ENCODE data around the gene FRMD4A.

The FRMD4A gene

DNA sequence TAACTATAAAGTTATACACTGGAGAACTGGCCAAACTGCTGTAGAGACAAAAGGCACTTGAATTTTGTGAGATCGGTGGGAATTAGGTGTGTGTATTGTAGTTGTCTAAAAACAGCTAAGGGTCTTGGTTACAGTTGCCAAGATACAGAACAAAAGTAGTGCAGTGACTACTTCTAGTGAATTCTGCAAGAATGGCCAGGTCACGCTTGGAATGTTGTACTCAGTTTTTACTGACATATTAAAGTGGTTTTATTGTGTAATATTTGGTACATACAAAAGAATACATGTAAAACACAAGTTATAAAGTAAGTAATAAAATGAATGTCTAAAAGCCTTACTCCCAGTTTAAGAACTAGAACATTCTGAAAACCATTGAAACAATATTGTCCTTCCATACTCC is 701.6 kb downstream of the FRMD4A start:
- DNase-seq: no peak

DNA sequence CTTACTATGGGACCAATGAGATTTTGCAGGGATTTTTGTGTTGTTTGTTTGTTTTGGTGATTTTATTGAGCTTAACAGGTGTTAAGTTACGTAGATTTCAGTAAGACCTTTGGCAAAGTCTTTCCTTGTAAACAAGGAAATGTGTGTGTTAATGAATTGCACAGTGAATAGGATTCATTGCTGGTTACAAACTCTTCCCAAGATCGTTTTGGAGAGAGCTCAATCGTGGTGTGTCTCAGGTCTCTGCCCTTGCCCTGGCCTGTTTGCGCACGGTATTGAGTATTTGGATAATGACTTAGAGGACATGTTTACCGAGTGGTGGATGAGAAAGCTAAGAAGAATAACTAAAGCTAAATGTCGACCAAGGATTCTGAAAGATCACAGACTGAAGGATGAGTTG is 702.1 kb downstream of the FRMD4A start:
- DNase-seq: no peak

DNA sequence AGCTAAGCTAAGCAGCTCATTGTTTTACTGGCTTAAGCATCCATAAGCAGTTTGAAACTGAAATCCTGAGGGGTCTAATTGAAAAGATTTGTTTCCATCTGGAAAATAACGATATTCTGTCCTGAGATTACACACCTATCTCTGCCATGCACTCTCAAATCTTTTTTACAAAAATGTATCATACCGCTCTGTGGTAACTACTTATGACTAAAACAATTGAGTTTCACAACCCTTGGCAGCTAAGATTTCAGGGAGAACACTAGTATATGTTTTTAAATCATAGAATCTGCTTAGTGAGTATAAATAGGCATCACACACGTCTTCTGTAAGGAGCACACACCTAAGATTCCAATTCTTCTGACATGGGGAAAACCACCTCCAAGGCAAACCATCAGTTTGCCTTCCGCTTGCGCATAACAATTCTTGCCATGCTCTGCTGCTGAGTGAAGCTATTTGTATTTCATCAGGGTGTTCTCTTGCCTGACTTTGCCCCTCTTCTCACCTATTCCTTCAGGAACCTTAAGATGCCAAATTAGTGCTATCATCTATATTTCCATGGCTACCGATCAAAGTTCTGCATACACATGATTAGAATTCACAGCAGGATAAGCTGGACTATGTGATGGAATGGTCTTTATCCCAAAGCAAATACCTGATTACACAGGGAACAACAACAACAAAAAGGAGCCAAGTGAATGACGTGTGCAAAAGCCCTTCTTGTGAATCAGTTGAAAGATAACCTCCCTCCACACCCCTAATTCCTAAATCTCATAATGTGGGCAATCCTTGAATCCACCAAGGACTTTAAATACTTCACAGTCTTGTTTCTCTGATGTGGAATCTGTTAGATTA is 703.0 kb downstream of the FRMD4A start:
- no peak for DNase-seq

DNA sequence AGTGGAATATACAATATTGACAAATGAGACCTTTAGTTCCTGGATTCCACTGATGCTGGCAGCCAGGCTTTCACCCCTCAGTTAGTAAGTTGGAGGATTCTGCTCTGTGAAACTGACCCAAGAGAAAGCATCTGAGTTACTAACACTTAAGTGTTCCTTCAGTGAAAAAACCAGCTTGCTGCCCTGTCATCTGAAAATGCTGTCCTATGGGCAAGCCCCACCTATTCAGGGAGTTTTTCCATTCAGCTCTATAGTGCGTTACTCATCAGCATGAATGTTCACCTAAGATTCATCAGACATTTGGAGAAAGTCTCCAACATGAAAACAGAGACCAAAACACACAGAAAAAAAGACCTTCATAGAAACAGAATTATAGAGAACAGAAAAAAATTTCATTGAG is 706.1 kb downstream of the FRMD4A start:
- no peak for DNase-seq

DNA sequence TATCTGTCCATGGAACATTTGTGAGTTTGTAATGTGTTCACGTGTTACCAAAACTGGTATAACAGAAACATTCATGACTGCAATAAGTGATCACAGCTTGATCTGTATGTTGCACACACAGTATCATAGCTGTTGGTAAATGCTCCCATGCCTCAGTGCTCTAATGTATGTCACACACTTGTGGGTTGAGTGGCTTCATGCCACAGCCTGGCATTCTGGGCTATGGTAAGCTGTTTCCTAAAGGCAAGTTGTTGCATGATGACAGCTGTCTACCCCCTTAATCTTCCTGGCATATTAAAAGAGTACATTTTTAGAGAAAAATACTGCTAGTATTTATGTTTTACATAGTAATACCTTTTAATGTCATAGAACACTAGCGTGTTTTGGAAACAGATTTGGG is 708.8 kb downstream of the FRMD4A start:
- DNase-seq: no peak

DNA sequence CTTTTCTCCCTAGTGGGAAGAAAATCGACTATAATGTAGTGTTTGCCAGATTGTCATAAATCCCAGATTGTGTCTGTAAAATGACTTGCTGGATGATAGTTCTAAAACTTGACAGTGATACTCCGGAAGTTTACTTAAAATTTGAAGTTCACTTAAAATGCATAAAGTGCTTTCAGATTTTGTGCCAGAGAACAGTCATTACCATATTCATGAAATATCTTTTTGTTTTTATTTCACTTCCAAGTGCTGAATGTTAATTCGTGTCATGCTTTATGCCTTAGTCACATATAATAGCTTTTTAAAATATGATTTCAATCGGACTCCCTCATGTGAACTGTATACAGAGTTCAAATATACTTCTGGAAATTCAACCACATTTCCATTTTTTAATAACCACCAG is 713.6 kb downstream of the FRMD4A start:
- DNase-seq: no peak

DNA sequence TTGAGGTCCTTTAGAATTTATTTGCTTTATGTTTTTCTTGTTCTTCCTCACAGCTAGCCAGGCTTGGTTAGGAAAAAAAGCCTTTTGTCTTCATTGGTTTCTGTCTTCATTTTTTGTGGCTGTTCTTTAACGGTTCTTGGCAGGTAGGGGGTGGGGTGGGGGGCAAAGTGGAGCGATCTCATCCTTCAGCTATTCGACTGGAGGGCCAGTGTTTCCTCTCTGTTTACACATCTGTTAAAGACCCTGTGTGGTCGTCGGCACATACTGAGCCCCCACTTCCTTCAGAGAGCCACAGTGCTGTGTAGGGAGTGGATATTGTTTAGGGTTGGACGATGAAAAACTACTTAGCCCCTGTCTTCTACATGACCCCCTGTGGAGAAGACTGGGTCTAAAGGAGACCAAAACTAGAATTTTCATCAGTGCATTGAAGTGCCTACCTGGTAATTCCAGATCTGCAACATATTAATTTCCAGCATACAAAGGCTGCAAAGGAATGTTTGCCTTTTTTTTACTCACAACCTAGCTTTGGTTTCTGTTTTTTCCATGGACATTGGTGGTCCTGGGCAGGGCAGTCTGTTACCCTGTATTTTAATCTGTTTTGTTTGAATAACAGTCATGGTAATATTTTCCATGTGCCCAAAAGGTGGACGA is 714.9 kb downstream of the FRMD4A start:
- DNase-seq: no peak

DNA sequence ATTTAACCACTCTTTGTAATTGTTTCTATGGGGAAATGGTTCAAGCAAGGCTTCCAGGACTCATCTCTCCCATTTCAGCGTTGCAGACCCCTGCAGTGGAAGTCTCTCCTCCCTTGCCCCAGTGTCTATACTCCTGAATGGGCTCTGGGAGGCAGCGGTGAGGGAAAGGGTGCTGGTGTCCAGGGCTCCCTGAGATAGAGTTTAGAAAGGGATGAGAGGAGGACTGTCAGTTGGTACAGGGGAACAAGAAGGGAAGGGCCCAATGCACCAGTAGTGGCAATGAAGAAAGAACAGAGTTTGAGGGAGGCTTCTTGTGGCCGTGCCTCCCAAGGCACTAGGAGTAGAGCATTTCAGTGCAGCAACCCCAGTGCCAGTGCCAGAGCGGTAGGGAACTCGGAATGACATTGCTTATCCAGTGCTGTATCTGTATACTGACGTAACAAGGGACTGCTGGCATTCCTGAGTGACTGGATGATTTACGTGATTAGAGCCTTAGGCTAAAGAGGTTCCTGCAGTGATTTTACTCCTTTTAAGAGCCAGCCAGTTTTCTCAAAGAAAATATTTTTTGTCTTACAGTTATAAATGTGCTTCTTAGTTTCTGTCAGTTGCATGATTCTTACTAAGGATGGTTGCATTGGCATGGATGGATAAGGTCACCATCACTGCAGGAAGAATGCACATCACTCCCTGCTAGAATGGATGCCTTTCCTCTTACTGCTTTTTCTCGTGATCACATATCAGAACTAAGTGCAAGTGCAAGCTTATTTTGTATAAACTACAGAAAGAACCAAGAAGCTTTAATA is 716.0 kb downstream of the FRMD4A start:
- no peak for DNase-seq

DNA sequence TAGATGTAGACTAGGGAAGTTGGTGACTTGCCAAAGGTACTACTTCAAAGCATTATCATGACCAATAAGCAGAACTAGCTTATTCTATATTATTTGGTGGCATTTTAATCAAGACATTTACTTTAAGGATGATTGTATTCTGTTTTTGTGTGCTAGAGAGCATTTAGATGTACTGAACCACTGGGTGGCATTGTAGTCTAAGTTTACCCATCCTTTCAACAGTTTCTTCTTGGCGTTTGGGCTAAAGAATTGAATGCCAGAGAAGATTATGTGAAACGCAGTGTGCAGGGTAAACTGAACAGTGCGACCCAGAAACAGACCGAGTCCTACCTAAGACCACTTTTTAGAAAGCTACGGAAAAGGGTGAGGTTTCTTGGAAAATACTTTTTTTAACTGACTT is 717.2 kb downstream of the FRMD4A start:
- DNase-seq: no peak

DNA sequence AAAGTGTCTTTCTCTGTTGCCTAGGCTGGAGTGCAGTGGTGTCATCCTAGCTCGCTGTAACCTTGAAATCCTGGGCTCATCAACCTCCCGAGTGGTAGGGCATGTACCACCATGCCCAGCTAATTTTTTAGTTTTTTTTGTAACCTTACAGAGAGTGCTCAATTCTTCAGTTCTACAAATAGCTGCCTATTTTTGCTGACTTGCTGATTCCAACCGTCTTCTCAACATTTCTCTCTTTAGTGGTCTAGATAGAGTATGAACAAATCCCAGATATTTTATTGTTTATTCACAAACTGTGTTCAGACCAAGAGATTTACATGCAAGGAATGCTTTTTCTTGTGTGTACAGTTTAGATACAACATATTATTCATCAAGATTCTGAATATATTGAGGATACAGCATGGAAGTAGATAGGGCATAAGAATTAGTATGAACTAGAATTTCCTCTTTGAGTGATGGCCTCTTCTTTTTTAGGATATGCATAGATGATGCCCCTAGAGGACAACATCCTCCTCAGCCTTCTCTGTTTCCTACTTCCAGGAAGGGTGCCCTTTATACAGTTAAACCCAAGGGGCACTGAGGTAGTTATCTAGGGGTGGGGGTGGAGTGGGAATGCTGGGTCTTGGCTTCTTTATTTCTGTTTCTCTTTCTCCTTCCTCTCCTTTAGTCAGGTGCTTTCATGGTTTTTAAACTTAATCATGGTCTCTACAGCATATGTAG is 717.9 kb downstream of the FRMD4A start:
- no peak for DNase-seq

DNA sequence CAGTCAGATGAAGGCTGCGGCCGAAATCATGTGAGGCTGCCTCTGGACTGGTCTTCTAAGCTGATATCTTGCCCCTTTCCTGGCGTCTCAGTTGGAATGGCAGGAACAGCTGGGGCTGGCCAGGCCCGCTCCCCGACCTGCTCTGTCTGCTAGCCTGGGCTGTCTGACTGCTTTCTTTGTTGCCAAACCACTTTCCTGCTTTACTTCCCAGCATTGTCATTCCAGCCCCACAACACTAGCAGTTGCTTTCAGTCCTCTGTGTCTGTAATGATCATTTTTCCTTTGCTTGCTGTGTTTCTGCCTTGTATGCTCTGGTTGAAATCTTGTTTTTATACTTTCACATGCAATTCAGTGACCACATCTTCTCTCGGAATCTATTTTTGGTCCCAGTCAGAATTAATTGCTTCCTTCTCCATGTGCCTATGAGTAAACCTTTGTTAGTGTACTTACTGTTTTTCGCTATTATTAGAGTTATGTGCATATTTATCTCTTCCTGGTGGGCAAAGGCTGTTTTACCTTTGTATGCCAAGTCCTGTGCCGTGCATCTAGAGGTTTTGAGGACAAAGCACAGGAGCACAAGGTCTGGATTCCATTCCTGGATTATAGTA is 722.4 kb downstream of the FRMD4A start:
- DNase-seq: no peak

DNA sequence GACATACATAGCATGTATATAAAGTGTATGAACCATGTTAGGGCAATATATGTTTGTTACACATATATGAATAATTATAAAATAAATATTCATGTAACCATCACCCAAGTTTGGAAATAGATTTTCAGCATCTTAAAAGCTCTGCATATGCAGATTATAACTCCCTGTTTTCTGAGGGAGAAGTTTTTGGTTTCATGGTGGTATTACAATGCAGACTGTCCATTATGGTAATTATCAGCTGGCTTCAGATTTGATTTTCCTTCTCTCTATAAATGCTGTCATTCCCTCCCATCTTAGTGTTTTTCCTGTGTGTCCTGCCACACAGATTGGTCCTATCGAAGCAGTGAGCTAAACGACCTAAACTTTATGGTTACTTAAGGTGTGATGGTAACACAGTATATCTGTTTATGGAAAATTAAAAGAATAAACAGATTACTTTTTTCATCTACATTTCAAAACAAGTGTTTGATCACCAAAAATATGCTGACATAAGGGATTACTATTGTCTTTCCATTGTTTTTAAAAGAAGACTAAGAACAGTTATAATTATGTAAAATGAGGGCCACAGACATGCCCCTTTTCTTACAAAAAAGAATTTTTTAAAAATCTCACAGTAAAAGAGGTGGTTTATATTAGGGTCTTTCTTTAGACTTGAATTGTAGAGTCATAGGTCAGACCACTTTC is 726.2 kb downstream of the FRMD4A start:
- DNase-seq: no peak

DNA sequence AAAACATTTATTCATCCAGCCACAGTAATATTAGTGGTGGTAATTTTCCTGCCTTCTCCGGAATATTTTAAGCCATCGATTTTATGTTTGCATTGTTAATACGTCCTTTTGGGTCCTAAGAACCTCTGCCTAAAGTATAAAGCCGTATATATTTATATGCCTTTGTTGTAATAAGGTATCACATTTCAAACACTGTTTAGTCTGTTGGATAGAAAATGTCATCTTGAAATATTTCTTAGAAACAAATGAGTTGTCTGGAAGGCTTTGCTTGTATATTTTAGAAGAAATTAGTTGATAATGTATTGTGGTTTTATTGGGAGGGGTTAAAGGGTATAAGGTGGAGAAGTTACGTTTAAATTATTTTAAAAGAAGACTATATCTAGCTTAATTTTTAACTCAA is 732.8 kb downstream of the FRMD4A start:
- no peak for DNase-seq

DNA sequence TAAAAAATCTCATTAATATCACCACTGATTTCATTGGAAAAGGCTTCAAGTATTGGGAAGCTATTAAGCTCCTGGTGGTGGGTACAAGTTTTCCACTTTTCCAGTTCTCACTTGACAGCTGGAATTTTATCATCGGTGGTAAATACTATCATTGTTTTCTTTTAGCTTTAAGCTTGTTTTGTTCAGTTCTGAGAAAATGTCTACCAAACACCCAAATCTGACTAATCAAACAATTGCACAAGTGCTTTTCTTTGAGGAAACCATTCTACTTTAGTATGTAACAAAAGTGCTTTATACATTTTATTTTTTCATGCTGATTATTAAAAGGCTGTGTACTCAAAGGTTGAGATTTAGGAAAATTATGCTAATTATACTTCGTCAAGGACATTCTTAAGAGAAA is 736.1 kb downstream of the FRMD4A start:
- no peak for DNase-seq

Data from COR-L47 (cell line).